ENCODE data around the gene HSD17B13.
"Not testable (repeated sequence)": the region's sequence is repeated elsewhere in the genome, so short reads cannot be mapped to it uniquely, and the experiment has no call there.

The HSD17B13 gene

GRCh38 chr4:87316961-87317360 is 5.7 kb downstream of the HSD17B13 start:
- DNase-seq (ENCODE audit: low read depth): no peak

- not testable (repeated sequence) for DNase-seq (ENCODE audit: low read depth)
These were observed 7.7 kb downstream of the HSD17B13 start for GRCh38 chr4:87315000-87315399.

GRCh38 chr4:87313756-87314155 is 8.9 kb downstream of the HSD17B13 start:
- DNase-seq (ENCODE audit: low read depth): no peak

- no peak for DNase-seq (ENCODE audit: low read depth)
These were observed 11.0 kb downstream of the HSD17B13 start for GRCh38 chr4:87311684-87312083.

- no peak for DNase-seq (ENCODE audit: low read depth)
These were observed 11.9 kb downstream of the HSD17B13 start for GRCh38 chr4:87310691-87311335.

- no peak for DNase-seq (ENCODE audit: low read depth)
These were observed 13.1 kb downstream of the HSD17B13 start for GRCh38 chr4:87309625-87310024.

- no peak for DNase-seq (ENCODE audit: low read depth)
These were observed 16.6 kb downstream of the HSD17B13 start for GRCh38 chr4:87306056-87306455.

GRCh38 chr4:87305562-87305961 is 17.1 kb downstream of the HSD17B13 start:
- no peak for DNase-seq (ENCODE audit: low read depth)

GRCh38 chr4:87304745-87305432 is 17.8 kb downstream of the HSD17B13 start:
- DNase-seq (ENCODE audit: low read depth): no peak

- DNase-seq (ENCODE audit: low read depth): no peak
These were observed 22.8 kb downstream of the HSD17B13 start for GRCh38 chr4:87299898-87300297.

- no peak for DNase-seq (ENCODE audit: low read depth)
These were observed 24.3 kb downstream of the HSD17B13 start for GRCh38 chr4:87298362-87298761.

- not testable (repeated sequence) for DNase-seq (ENCODE audit: low read depth)
These were observed 27.8 kb downstream of the HSD17B13 start for GRCh38 chr4:87294911-87295310.

- not testable (repeated sequence) for DNase-seq (ENCODE audit: low read depth)
These were observed 28.8 kb downstream of the HSD17B13 start for GRCh38 chr4:87293889-87294288.

- DNase-seq (ENCODE audit: low read depth): no peak
These were observed 35.7 kb downstream of the HSD17B13 start for GRCh38 chr4:87286970-87287369.

- DNase-seq (ENCODE audit: low read depth): not testable (repeated sequence)
These were observed 38.4 kb downstream of the HSD17B13 start for GRCh38 chr4:87284268-87284667.

- no peak for DNase-seq (ENCODE audit: low read depth)
These were observed 39.5 kb downstream of the HSD17B13 start for GRCh38 chr4:87283151-87283550.

GRCh38 chr4:87281603-87282002 is 41.1 kb downstream of the HSD17B13 start:
- DNase-seq (ENCODE audit: low read depth): no peak

GRCh38 chr4:87278335-87278794 is 44.3 kb downstream of the HSD17B13 start:
- DNase-seq (ENCODE audit: low read depth): no peak

GRCh38 chr4:87275311-87275710 is 47.4 kb downstream of the HSD17B13 start:
- no peak for DNase-seq (ENCODE audit: low read depth)

- no peak for DNase-seq (ENCODE audit: low read depth)
These were observed 47.9 kb downstream of the HSD17B13 start for GRCh38 chr4:87274803-87275202.

- no peak for DNase-seq (ENCODE audit: low read depth)
These were observed 48.4 kb downstream of the HSD17B13 start for GRCh38 chr4:87274327-87274726.

GRCh38 chr4:87270825-87271224 is 51.9 kb downstream of the HSD17B13 start:
- DNase-seq (ENCODE audit: low read depth): no peak

- no peak for DNase-seq (ENCODE audit: low read depth)
These were observed 52.5 kb downstream of the HSD17B13 start for GRCh38 chr4:87270144-87270543.

- DNase-seq (ENCODE audit: low read depth): no peak
These were observed 54.3 kb downstream of the HSD17B13 start for GRCh38 chr4:87268411-87268810.

Measured in activated T-cell treated with anti-CD3 and anti-CD28 coated beads for 48 hours (primary cell).